Measurements from ENCODE around the gene PPP1R9B.

PPP1R9B gene

GRCh38 chr17:50139950-50140885 lies 10.3 kb downstream of the PPP1R9B start:
- no peak for TF ChIP-seq EZH2 (IDR thresholded peaks at IDR 0.05)
- no peak for TF ChIP-seq FOXP2 (optimal IDR thresholded peaks at IDR 0.05; ENCODE audit: control extremely low read depth, extremely low read length, insufficient read depth)
- no peak for TF ChIP-seq POLR2AphosphoS5 (IDR thresholded peaks at IDR 0.05; ENCODE audit: borderline replicate concordance, low read depth, low read length)
- Histone ChIP-seq H3K9ac (ENCODE audit: insufficient read length) (no peak overlapping the region), H3K4me3 (no peak overlapping the region), H3K9me3 (ENCODE audit: low read depth, low read length) (no peaks in the 10 kb centered on the region), H3K27ac (no peak overlapping the region), H3K36me3 (ENCODE audit: insufficient read depth, low read length) (peaks cover 85% of the 10 kb centered on the region)
- no peak for DNase-seq (ENCODE audit: low read depth, low spot score)

DNA sequence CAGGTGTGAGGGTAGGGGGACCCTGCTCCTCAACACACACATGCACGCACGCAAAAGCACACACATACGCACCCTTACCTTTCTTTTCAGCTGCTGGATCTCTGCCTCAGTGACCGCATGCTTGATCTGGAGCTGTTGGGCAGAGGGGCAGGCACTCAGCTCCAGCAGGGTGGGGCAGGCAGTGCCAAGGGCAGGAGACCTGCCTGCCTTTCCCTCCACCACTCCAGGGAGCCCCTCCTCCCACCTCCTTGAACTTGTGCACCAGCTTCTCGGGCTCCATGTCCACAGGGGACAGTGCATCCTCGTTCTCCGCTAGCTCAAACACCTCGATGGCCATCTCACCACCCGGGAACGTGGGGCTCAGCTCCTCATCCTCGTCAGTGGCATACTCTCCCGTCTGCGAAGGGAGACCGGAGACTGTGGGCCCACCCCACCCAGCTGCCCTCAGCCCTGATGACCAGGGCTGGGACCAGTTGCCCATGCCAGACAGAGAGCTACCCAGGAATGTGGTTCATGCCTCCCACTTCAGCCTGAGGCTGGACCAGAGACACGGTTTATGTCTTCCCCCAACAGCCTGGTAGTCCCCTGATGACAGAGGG lies 11.2 kb downstream of the PPP1R9B start:
- no peak for TF ChIP-seq FOXP2 (optimal IDR thresholded peaks at IDR 0.05; ENCODE audit: control extremely low read depth, extremely low read length, insufficient read depth)
- TF ChIP-seq POLR2AphosphoS5 (IDR thresholded peaks at IDR 0.05; ENCODE audit: borderline replicate concordance, low read depth, low read length): no peak
- no peak for TF ChIP-seq EZH2 (IDR thresholded peaks at IDR 0.05)
- no peak overlapping the region for H3K4me3 ChIP-seq
- no peaks in the 10 kb centered on the region for H3K9me3 ChIP-seq (ENCODE audit: low read depth, low read length)
- no peak overlapping the region for H3K9ac ChIP-seq (ENCODE audit: insufficient read length)
- H3K36me3 ChIP-seq (ENCODE audit: insufficient read depth, low read length): peaks cover 83% of the 10 kb centered on the region
- DNase-seq (ENCODE audit: low read depth, low spot score): no peak
- H3K27ac ChIP-seq: no peak overlapping the region

DNA sequence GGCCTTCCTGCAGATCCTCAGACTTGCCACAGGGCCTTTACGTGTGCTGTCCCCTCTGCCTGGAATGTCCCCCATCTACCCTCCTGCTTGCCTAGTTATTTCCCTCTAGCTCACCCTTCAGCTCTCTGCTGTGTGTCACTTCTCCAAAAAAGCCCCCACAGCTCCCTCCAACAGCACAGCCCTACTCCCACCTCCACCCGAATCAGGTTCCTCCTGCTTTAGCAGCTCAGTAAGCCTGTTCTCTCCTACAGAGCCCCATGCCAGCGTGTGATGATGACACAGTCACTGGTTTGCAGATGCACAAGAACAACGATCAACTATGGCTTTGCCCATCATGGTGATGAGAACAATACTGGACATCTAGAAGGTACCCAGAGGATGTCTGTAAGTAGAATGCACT lies 13.4 kb downstream of the PPP1R9B start:
- H3K27ac ChIP-seq: no peak overlapping the region
- TF ChIP-seq FOXP2 (optimal IDR thresholded peaks at IDR 0.05; ENCODE audit: control extremely low read depth, extremely low read length, insufficient read depth) (no peak), POLR2AphosphoS5 (IDR thresholded peaks at IDR 0.05; ENCODE audit: borderline replicate concordance, low read depth, low read length) (no peak)
- H3K4me3 ChIP-seq: no peak overlapping the region
- no peaks in the 10 kb centered on the region for H3K9me3 ChIP-seq (ENCODE audit: low read depth, low read length)
- peaks cover 62% of the 10 kb centered on the region for H3K36me3 ChIP-seq (ENCODE audit: insufficient read depth, low read length)
- no peak for DNase-seq (ENCODE audit: low read depth, low spot score)
- H3K9ac ChIP-seq (ENCODE audit: insufficient read length): no peak overlapping the region

GRCh38 chr17:50136096-50136687 lies 14.3 kb downstream of the PPP1R9B start:
- H3K27ac ChIP-seq: no peak overlapping the region
- no peak overlapping the region for H3K4me3 ChIP-seq
- DNase-seq (ENCODE audit: low read depth, low spot score): no peak
- peaks cover 54% of the 10 kb centered on the region for H3K36me3 ChIP-seq (ENCODE audit: insufficient read depth, low read length)
- TF ChIP-seq POLR2AphosphoS5 (IDR thresholded peaks at IDR 0.05; ENCODE audit: borderline replicate concordance, low read depth, low read length) (no peak), FOXP2 (optimal IDR thresholded peaks at IDR 0.05; ENCODE audit: control extremely low read depth, extremely low read length, insufficient read depth) (no peak), EZH2 (IDR thresholded peaks at IDR 0.05) (no peak)
- H3K9me3 ChIP-seq (ENCODE audit: low read depth, low read length): no peaks in the 10 kb centered on the region
- H3K9ac ChIP-seq (ENCODE audit: insufficient read length): no peak overlapping the region

DNA sequence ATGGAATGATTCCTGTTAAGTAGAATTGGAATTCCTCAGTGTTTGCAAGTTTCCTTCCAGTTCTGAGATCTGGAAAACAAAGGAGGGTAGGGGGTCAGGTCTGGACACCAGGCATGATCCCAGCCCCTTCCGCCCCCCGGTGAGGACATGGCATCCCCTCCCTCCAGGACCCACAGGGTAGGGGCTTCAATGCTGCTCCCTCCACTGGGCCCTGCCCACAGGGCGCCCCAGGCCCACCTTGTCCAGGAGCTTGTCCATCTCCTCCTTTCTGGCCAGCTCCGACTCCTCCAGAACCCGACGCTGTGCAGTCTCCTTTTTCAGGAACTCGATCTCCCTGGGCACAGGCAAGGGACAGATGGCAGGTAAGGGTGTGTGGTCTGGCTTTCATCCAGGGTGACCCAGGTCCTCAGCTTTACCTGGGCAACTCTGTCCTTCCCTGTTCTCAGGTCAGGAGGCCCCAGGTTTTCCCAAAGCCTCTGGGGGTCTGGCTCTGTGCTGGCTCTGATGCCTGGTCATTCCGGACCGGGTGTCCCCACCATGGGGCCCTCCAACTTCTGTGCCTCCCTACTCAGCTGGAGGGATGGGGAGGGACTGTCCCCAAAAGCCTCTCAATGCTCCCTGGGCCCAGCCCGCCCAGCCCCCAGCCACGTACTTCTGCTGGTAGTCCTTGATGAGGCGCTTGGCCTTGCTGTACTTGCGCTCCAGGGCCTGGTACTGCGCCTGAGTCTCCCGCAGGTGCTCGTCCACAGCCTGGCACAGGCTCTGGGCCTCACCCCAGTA lies 15.0 kb downstream of the PPP1R9B start:
- no peak overlapping the region for H3K4me3 ChIP-seq
- H3K9me3 ChIP-seq (ENCODE audit: low read depth, low read length): no peaks in the 10 kb centered on the region
- TF ChIP-seq EZH2 (IDR thresholded peaks at IDR 0.05) (no peak), FOXP2 (optimal IDR thresholded peaks at IDR 0.05; ENCODE audit: control extremely low read depth, extremely low read length, insufficient read depth) (no peak), POLR2AphosphoS5 (IDR thresholded peaks at IDR 0.05; ENCODE audit: borderline replicate concordance, low read depth, low read length) (no peak)
- no peak overlapping the region for H3K9ac ChIP-seq (ENCODE audit: insufficient read length)
- no peak overlapping the region for H3K27ac ChIP-seq
- no peak for DNase-seq (ENCODE audit: low read depth, low spot score)
- H3K36me3 ChIP-seq (ENCODE audit: insufficient read depth, low read length): peaks cover 47% of the 10 kb centered on the region

DNA sequence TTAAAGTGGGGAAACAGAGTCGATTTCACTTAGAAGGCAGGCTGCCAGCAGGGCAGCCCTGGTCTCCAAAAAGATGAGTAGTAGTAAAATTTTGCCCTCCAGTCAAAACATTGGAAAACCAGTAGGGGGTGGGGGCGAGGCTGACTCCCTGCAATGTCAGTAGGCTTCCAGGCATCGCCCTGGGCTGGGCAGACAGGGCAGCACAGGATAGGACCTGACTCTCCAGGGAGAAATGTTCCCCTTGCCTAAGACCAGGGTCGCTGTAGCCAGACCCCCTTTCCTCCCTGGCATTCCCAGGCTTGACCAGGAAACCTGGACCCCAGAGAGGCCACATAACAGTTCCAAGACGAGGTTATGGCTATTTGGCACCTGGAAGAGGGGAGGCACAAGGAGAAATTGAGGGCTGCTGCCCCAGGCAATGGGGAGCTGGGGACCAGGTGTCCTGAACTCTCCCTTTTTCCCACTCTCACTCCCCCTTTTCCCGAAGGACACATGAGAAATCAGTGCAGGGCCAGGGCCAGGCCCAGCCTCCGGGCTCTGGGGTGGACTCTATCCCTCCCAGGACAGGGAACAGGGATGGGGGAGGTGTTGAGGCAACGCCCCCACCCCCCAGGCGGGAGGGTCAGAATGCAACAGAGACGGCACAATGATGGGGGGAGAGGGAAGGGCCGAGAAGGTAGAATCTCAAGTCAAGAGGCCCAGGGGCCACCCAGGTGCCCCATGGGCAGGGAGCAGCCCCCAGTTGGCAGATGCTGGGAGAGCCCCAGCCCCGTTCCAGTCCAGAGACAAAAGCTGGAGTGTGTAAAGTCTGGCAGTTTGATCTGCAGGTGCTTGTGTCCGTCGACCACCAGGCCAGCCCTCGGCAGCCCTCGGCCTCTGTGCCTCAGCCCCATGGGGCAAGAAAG lies 16.0 kb downstream of the PPP1R9B start:
- TF ChIP-seq EZH2 (IDR thresholded peaks at IDR 0.05): no peak
- no peak for TF ChIP-seq POLR2AphosphoS5 (IDR thresholded peaks at IDR 0.05; ENCODE audit: borderline replicate concordance, low read depth, low read length)
- TF ChIP-seq FOXP2 (optimal IDR thresholded peaks at IDR 0.05; ENCODE audit: control extremely low read depth, extremely low read length, insufficient read depth): no peak
- no peak overlapping the region for H3K27ac ChIP-seq
- DNase-seq (ENCODE audit: low read depth, low spot score): no peak
- no peak overlapping the region for H3K4me3 ChIP-seq
- no peaks in the 10 kb centered on the region for H3K9me3 ChIP-seq (ENCODE audit: low read depth, low read length)
- H3K9ac ChIP-seq (ENCODE audit: insufficient read length): no peak overlapping the region
- H3K36me3 ChIP-seq (ENCODE audit: insufficient read depth, low read length): peaks cover 38% of the 10 kb centered on the region

- DNase-seq (ENCODE audit: low read depth, low spot score): no peak
- Histone ChIP-seq H3K36me3 (ENCODE audit: insufficient read depth, low read length) (peaks cover 30% of the 10 kb centered on the region), H3K27ac (no peak overlapping the region), H3K9me3 (ENCODE audit: low read depth, low read length) (no peaks in the 10 kb centered on the region), H3K4me3 (no peak overlapping the region), H3K9ac (ENCODE audit: insufficient read length) (no peak overlapping the region)
- TF ChIP-seq EZH2 (IDR thresholded peaks at IDR 0.05) (no peak), FOXP2 (optimal IDR thresholded peaks at IDR 0.05; ENCODE audit: control extremely low read depth, extremely low read length, insufficient read depth) (no peak)
Measured at GRCh38 chr17:50133769-50134099, 16.7 kb downstream of the PPP1R9B start.
